ENCODE data around the gene COMMD6.

Gene COMMD6

DNA sequence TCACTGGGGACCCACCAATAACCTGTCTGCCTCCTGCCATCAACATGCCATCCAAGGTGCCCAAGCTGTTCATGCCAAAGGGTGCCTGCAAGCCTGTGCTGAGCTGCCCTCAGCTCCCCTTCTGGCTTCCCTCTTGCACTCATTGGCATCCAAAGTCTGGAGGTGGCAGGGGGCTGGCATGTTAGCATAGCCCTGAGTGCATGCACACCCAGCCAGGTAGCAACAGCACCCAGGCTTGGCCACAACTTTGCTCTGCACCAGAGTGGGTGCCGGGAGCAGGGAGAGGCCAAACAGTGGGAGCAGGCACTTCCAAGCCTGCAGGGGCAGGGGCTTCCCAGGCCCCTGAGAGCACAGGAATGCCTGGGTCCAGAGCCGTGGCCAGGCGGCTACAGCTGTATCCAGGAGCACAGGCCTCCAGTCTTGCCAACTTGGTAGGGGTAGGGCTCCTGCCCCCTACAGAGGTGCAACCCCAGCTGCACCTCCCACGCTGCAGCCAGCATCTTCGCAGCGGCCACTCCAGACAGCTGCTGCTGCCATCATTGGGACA, 29.6 kb downstream of the COMMD6 start:
- ATAC-seq (ENCODE audit: low read depth) = no peak
- TF ChIP-seq, protein P1, sequence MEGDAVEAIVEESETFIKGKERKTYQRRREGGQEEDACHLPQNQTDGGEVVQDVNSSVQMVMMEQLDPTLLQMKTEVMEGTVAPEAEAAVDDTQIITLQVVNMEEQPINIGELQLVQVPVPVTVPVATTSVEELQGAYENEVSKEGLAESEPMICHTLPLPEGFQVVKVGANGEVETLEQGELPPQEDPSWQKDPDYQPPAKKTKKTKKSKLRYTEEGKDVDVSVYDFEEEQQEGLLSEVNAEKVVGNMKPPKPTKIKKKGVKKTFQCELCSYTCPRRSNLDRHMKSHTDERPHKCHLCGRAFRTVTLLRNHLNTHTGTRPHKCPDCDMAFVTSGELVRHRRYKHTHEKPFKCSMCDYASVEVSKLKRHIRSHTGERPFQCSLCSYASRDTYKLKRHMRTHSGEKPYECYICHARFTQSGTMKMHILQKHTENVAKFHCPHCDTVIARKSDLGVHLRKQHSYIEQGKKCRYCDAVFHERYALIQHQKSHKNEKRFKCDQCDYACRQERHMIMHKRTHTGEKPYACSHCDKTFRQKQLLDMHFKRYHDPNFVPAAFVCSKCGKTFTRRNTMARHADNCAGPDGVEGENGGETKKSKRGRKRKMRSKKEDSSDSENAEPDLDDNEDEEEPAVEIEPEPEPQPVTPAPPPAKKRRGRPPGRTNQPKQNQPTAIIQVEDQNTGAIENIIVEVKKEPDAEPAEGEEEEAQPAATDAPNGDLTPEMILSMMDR (IDR thresholded peaks at IDR 0.05; ENCODE audit: poor library complexity, severe bottlenecking) = no peak

DNA sequence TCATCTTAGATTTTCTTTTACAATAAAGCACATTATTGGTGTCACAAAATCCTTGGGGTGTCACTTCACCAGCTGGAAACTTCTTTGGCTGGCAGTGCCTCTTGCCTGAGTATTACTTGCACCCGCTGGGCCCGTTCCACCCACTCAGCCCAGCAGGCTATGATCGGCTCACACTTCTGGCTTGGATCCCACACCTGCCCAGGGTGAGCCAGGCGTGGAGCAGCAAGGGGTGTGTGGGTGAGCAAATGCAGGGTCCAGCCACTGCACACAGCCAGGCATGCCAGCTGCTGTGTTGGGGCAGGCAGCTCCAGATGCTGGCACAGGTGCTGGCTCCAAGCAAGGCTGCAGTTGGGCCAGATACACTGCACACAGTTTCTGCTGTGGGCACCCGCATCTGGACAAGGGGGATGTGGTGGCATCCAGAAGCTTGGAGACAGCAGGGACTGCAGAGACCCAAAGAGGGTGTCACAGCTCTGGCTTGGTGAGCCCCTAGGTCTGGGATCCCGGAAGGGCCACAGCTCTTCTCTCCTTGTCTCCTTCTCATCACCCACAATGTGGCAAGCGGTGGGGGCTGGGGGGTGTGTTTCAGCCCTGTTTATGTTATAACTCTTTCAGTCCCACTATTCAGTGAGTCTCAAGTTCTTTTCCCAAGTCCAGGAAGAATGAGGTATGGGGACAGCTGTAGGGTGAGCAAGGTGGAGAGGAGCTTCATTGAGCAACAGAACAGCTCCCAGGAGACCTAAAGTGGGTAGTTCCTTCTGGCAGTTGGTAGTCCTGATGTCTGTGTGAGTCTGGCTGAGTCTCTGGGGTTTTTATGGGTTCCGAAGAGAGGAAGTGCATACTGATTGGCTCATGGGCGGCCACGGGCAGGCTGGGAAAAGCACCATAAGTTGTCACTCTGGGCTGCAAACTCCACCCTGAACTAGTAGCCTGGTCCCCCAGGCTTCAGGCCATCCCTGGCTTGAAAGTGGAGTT, 30.3 kb downstream of the COMMD6 start:
- DNase-seq (ENCODE audit: low spot score) = no peak
- Histone ChIP-seq H3K4me1 (ENCODE audit: insufficient read depth, poor library complexity, severe bottlenecking) (no peaks in the 10 kb centered on the region), H3K9me3 (ENCODE audit: severe bottlenecking) (no peaks in the 10 kb centered on the region), H3K27ac (ENCODE audit: poor library complexity, severe bottlenecking) (no peak overlapping the region), H3K4me3 (ENCODE audit: severe bottlenecking) (no peak overlapping the region), H3K27me3 (ENCODE audit: insufficient read depth, poor library complexity, severe bottlenecking) (no peaks in the 10 kb centered on the region), H3K36me3 (ENCODE audit: low read depth) (no peaks in the 10 kb centered on the region)
- TF ChIP-seq, protein P1 (IDR thresholded peaks at IDR 0.05; ENCODE audit: poor library complexity, severe bottlenecking) = no peak
- no peak for ATAC-seq (ENCODE audit: low read depth)

More for the DNA sequence above, 29.6 kb downstream of the COMMD6 start:
- no peak for DNase-seq (ENCODE audit: low spot score)
- Histone ChIP-seq H3K4me1 (ENCODE audit: insufficient read depth, poor library complexity, severe bottlenecking) (no peaks in the 10 kb centered on the region), H3K4me3 (ENCODE audit: severe bottlenecking) (no peak overlapping the region), H3K9me3 (ENCODE audit: severe bottlenecking) (no peaks in the 10 kb centered on the region), H3K36me3 (ENCODE audit: low read depth) (no peaks in the 10 kb centered on the region), H3K27ac (ENCODE audit: poor library complexity, severe bottlenecking) (no peak overlapping the region), H3K27me3 (ENCODE audit: insufficient read depth, poor library complexity, severe bottlenecking) (no peaks in the 10 kb centered on the region)

DNA sequence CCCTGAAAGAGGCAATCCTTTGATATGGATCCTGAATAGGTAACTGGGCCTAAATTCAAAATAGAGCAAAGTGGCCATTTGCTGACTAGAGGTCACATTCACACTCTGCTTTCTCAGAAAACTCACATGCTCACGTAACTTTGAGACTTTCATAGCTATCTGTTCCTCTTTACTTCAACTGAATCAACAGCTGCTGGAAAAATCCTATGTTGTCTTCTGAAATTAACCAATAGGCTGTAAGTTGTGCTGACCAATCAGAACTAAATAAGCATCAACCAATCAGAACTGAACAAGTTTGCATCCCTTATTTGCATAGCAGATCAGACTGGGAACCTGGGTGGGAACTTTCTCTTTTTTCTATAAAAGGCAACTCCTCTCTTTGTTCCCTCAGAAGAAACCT, 31.6 kb downstream of the COMMD6 start:
- TF ChIP-seq, protein P1 (IDR thresholded peaks at IDR 0.05; ENCODE audit: poor library complexity, severe bottlenecking) = no peak
- ATAC-seq (ENCODE audit: low read depth) (no peak), DNase-seq (ENCODE audit: low spot score) (no peak)
- Histone ChIP-seq H3K4me1 (ENCODE audit: insufficient read depth, poor library complexity, severe bottlenecking) (no peaks in the 10 kb centered on the region), H3K27ac (ENCODE audit: poor library complexity, severe bottlenecking) (no peak overlapping the region), H3K4me3 (ENCODE audit: severe bottlenecking) (no peak overlapping the region), H3K36me3 (ENCODE audit: low read depth) (no peaks in the 10 kb centered on the region), H3K27me3 (ENCODE audit: insufficient read depth, poor library complexity, severe bottlenecking) (no peaks in the 10 kb centered on the region), H3K9me3 (ENCODE audit: severe bottlenecking) (no peaks in the 10 kb centered on the region)

DNA sequence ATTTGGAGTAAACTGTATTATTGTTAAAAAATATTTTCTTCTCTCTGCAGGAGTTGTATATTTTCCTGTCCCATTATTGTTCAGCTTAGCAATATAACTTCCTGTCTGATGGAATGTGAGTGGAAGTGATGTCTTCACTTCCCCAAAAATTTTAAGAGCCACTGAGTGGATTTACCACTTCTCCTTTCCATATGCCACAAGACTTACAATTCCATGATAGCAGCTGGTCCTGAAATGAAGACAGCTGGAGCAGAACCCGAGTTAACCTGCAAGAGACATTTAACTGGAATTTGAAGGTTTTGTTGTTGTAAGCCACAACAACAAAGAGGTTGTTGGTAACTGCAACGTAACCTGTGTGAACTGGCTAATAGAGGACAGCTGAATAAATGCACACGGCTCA, 32.3 kb downstream of the COMMD6 start:
- no peak for ATAC-seq (ENCODE audit: low read depth)
- Histone ChIP-seq H3K27me3 (ENCODE audit: insufficient read depth, poor library complexity, severe bottlenecking) (no peaks in the 10 kb centered on the region), H3K4me1 (ENCODE audit: insufficient read depth, poor library complexity, severe bottlenecking) (no peaks in the 10 kb centered on the region), H3K9me3 (ENCODE audit: severe bottlenecking) (no peaks in the 10 kb centered on the region), H3K4me3 (ENCODE audit: severe bottlenecking) (no peak overlapping the region), H3K27ac (ENCODE audit: poor library complexity, severe bottlenecking) (no peak overlapping the region), H3K36me3 (ENCODE audit: low read depth) (no peaks in the 10 kb centered on the region)
- no peak for DNase-seq (ENCODE audit: low spot score)
- TF ChIP-seq, protein P1 (IDR thresholded peaks at IDR 0.05; ENCODE audit: poor library complexity, severe bottlenecking) = no peak

Measured in RWPE2 (cell line).